ENCODE measurements around the gene AXIN1.
"Not testable (repeated sequence)": the region's sequence is repeated elsewhere in the genome, so short reads cannot be mapped to it uniquely, and the experiment has no call there.

AXIN1 gene

GRCh38 chr16:346587-346986 is 5.9 kb downstream of the AXIN1 start:
- CTCF ChIA-PET, result interaction anchor here (1.5 to 1.9 kb wide), 2 partner anchors 10 to 240 kb away, joined by 3 to 5 read pairs; no protein-coding TSS in a partner anchor
- POLR2A ChIA-PET, result interaction anchor here (0.8 kb wide), 1 partner anchor 33 kb away, joined by 3 read pairs; no protein-coding TSS in a partner anchor
- TF ChIP-seq, protein P1, sequence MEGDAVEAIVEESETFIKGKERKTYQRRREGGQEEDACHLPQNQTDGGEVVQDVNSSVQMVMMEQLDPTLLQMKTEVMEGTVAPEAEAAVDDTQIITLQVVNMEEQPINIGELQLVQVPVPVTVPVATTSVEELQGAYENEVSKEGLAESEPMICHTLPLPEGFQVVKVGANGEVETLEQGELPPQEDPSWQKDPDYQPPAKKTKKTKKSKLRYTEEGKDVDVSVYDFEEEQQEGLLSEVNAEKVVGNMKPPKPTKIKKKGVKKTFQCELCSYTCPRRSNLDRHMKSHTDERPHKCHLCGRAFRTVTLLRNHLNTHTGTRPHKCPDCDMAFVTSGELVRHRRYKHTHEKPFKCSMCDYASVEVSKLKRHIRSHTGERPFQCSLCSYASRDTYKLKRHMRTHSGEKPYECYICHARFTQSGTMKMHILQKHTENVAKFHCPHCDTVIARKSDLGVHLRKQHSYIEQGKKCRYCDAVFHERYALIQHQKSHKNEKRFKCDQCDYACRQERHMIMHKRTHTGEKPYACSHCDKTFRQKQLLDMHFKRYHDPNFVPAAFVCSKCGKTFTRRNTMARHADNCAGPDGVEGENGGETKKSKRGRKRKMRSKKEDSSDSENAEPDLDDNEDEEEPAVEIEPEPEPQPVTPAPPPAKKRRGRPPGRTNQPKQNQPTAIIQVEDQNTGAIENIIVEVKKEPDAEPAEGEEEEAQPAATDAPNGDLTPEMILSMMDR (IDR thresholded peaks at IDR 0.05; ENCODE audit: control extremely low read depth, extremely low read depth, low read depth, missing control alignments), result no peak
- DNase-seq (ENCODE audit: extremely low spot score), result no peak

DNA sequence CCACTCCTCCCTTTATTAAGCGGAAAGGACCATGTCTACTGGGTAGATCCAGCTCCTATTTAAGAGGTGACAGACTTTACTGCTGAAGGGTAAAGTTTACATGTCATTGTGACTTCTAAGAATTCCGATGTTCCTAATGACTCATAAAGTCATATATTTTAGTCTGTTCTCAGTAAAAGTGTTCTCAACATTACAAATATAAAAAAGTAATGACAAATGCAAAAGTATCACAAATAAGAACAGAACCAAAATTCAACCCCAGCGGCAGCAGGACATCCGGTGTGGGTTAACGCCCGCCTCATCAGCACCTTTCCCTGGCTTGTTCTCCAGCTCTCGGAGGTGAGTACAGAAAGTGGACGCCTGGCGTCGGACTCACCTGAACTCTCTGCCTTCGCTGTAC is 6.8 kb downstream of the AXIN1 start:
- no peak for DNase-seq (ENCODE audit: extremely low spot score)
- CTCF ChIA-PET, result interaction anchor here (1.5 to 1.9 kb wide), 3 partner anchors 10 to 239 kb away, joined by 3 to 5 read pairs (median 5); no protein-coding TSS in a partner anchor
- TF ChIP-seq, protein P1 (IDR thresholded peaks at IDR 0.05; ENCODE audit: control extremely low read depth, extremely low read depth, low read depth, missing control alignments), result no peak
- POLR2A ChIA-PET, result no interaction called here

DNA sequence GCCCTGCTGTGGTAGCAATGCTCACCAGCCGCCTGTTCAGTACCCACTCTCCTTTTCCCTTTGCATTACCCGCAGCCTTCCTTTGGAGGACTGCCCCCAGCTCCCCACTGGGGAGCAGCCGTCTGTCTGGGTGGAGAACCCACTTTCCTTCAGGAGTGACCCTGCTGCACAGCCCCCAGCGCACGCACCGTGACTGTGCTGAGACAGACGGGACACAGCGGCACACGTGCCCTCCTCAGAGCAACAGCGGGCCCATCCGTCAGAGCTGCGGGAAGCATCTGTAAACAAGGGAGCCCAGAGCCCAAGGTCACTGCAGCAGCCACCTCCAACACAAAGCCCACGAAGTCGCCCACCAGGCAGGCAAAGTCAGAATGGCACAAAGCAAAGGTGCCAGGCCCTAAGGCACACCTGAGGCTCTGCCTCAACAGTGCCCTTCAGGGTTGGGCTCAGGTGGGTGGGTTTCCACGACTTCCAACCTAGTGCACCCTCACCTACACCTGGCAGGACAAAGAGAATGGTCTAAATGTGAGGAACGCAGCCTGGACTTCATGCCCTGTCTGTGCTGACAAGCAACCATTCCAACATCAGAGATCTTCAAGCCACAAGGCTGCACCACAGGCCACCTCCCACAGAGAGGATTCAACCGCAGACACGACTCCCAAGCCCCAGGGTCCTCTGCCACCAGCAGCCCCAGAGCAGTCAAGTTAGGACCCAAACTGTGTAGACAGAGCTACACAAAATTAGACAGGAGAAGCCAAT is 9.9 kb downstream of the AXIN1 start:
- TF ChIP-seq, protein P1 (IDR thresholded peaks at IDR 0.05; ENCODE audit: control extremely low read depth, extremely low read depth, low read depth, missing control alignments), result no peak
- CTCF ChIA-PET, result interaction anchor here (1.5 kb wide), 2 partner anchors 9 to 20 kb away, joined by 3 to 6 read pairs; no protein-coding TSS in a partner anchor
- no peak for DNase-seq (ENCODE audit: extremely low spot score)
- POLR2A ChIA-PET, result no interaction called here

DNA sequence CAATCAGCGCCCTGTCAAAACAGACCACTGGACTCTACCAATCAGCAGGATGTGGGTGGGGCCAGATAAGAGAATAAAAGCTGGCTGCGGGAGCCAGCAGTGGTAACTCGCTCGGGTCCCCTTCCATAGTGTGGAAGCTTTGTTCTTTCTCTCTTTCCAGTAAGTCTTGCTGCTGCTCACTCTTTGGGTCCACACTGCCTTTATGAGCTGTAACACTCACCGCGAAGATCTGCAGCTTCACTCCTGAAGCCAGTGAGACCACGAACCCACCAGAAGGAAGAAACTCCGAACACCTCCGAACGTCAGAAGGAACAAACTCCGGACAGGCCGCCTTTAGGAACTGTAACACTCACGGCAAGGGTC is 10.6 kb downstream of the AXIN1 start:
- CTCF ChIA-PET, result interaction anchor here (0.8 to 1.7 kb wide), 2 partner anchors 8 to 20 kb away, joined by 3 to 4 read pairs; no protein-coding TSS in a partner anchor
- POLR2A ChIA-PET; DNase-seq (ENCODE audit: extremely low spot score): not testable (repeated sequence)

DNA sequence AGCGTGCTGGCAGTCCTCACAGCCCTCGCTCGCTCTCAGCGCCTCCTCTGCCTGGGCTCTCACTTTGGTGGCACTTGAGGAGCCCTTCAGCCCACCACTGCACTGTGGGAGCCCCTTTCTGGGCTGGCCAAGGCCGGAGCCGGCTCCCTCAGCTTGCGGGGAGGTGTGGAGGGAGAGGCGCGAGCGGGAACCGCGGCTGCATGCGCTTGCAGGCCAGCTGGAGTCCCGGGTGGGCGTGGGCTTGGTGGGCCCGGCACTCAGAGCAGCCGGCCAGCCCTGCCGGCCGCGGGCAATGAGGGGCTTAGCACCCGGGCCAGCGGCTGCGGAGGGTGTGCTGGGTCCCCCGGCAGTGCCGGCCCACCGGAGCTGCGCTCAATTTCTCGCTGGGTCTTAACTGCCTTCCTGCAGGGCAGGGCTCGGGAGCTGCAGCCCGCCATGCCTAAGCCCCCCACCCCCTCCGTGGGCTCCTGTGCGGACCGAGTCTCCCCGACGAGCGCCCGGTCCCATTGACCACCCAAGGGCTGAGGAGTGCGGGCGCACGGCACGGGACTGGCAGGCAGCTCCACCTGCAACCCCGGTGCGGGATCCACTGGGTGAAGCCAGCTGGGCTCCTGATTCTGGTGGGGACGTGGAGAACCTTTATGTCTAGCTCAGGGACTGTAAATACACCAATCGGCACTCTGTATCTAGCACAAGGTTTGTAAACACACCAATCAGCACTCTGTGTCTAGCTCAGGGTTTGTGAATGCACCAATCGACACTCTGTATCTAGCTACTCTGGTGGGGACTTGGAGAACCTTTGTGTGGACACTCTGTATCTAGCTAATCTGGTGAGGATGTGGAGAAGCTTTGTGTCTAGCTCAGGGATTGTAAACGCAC is 11.2 kb downstream of the AXIN1 start:
- CTCF ChIA-PET, result interaction anchor here (0.8 to 1.7 kb wide), 3 partner anchors 9 to 245 kb away, joined by 3 to 4 read pairs (median 3); no protein-coding TSS in a partner anchor
- DNase-seq (ENCODE audit: extremely low spot score); POLR2A ChIA-PET: not testable (repeated sequence)

DNA sequence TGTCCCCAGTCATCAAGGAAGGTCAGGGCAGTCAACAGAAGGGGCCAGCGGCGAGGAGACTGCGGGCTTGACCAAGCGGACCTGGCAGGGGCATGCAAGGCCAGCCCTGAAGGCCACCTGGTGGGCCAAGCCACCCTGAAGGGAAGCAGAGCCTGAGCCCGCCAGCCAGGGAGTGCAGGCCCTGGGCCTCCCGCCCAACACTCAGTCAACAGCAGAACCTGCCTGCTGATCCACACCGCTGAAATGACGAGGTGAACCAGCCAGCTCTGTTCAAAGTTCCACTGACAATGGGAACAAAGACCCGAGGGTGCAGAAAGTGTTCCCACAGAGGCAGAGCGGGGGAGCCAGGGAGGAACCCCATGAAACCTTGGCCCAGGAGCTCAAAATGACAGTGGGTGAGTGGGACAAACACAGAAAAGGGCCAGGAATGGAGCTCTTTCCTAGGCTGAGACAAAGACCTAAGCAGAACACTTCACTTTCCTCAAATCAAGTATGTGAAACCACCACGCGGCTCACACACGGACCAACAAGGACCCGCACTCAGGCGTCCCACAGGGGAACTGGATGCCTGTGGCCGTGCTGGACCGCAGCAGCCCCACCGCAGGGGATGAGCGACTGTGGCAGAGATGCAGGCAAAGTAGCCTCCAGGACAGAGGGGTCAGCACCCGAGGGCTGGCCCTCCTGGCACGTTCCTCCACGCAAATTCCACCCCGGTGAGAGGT is 12.0 kb downstream of the AXIN1 start:
- no peak for DNase-seq (ENCODE audit: extremely low spot score)
- ChIA-PET CTCF (interaction anchor here (1.0 to 1.7 kb wide), 2 partner anchors 19 to 244 kb away, joined by 3 to 4 read pairs; no protein-coding TSS in a partner anchor), POLR2A (no interaction called here)
- TF ChIP-seq, protein P1 (IDR thresholded peaks at IDR 0.05; ENCODE audit: control extremely low read depth, extremely low read depth, low read depth, missing control alignments), result no peak

GRCh38 chr16:339680-340079 is 12.8 kb downstream of the AXIN1 start:
- DNase-seq (ENCODE audit: extremely low spot score), result no peak
- TF ChIP-seq, protein P1 (IDR thresholded peaks at IDR 0.05; ENCODE audit: control extremely low read depth, extremely low read depth, low read depth, missing control alignments), result no peak
- ChIA-PET POLR2A (no interaction called here), CTCF (no interaction called here)

Data from GM10248 (cell line).